Natural killer cell (primary cell): ENCODE measurements around the gene MVB12B. TPM values are rescaled to one million over a fixed set of nuclear protein-coding genes. Genes with fewer than 3 reads are reported as not detected.

Experiments used
- ATAC-seq, 3 donors: fragments of 150-1000 bp in 2 of 3; fragments of 200-7000 bp in 1 of 3; cut with Tn5 transposase; 1 replicate in 1 of 3; 2 replicates in 2 of 3; pipeline ENCODE4 v1.10.0; 2021; ENCODE audit warnings: mild to moderate bottlenecking in 2 of 3, moderate library complexity in 2 of 3
- DNase-seq, 2 donors: peaks; one replicate each; pipeline versions ENCODE4 v3.0.0 to v3.0.0-alpha.2; 2013 to 2021; ENCODE audit warnings: mixed read lengths in 1 of 2
- H3K27ac ChIP-seq: one replicate; pipeline ENCODE4 v1.5.1; 2013; ENCODE audit warnings: mild to moderate bottlenecking, low read length
- H3K27me3 ChIP-seq: one replicate; pipeline ENCODE4 v1.6.1; 2013; ENCODE audit warnings: low read length; ENCODE audit not compliant: control insufficient read depth, insufficient read depth
- H3K36me3 ChIP-seq: one replicate; pipeline ENCODE4 v1.6.1; 2013; ENCODE audit warnings: low read length; ENCODE audit not compliant: control insufficient read depth, insufficient read depth
- H3K4me1 ChIP-seq: one replicate; pipeline ENCODE4 v1.6.1; 2013; ENCODE audit warnings: low read length; ENCODE audit not compliant: control insufficient read depth, insufficient read depth
- H3K4me3 ChIP-seq: one replicate; pipeline ENCODE4 v1.5.1; 2013; ENCODE audit warnings: low read length
- H3K9me3 ChIP-seq: one replicate; pipeline ENCODE4 v1.6.1; 2013; ENCODE audit warnings: low read length; ENCODE audit not compliant: control insufficient read depth, insufficient read depth
- H3K27ac Mint-ChIP-seq, 2 donors: one replicate each; pipeline ENCODE4 v1.8.0; 2022; ENCODE audit warnings: mild to moderate bottlenecking in 2 of 2, mixed read lengths in 2 of 2, moderate library complexity in 1 of 2
- H3K27me3 Mint-ChIP-seq, 2 donors: one replicate each; pipeline ENCODE4 v1.8.0; 2022; ENCODE audit warnings: low read depth in 2 of 2, mixed read lengths in 2 of 2
- H3K36me3 Mint-ChIP-seq: one replicate; pipeline ENCODE4 v1.8.0; 2022; ENCODE audit warnings: mixed read lengths
- H3K4me1 Mint-ChIP-seq, 2 donors: one replicate each; pipeline ENCODE4 v1.8.0; 2022; ENCODE audit warnings: mixed read lengths in 2 of 2
- H3K4me3 Mint-ChIP-seq: one replicate; pipeline ENCODE4 v1.8.0; 2022; ENCODE audit warnings: mild to moderate bottlenecking, moderate library complexity, mixed read lengths
- H3K9me3 Mint-ChIP-seq, 2 donors: one replicate each; pipeline ENCODE4 v1.8.0; 2022; ENCODE audit warnings: mixed read lengths in 2 of 2
- CTCF ChIP-seq: fragments of 200-600 bp; IDR thresholded peaks from one replicate; pipeline ENCODE4 v1.8.0; 2022; ENCODE audit warnings: antibody characterized with exemption
- WGBS: methylation state at CpG from one replicate; pipeline ENCODE4 v1.1.7; 2013; ENCODE audit warnings: missing lambda C conversion rate; ENCODE audit not compliant: insufficient coverage; 5-methylcytosine and 5-hydroxymethylcytosine counted together
- intact Hi-C: fragments of 100-400 bp; cut with micrococcal nuclease; formaldehyde crosslinking; loops from one replicate; pipeline ENCODE4 v1.14.2; 2022
- total RNA-seq, 4 donors: library from RNA; stranded (reverse); fragments of 120-200 nt in 1 of 4; gene quantifications; one replicate each; pipeline versions ENCODE4 v1.2.3 to v1.2.4, GENCODE V29; 2013 to 2022

MVB12B gene
- total RNA-seq, 3 donors from 2014 or later (not counting 1 experiment from before 2014, with no cell fraction given) = 2.0 to 13.0 (median 7.8) TPM

- H3K27me3 Mint-ChIP-seq = peaks cover 0 to 4% of the 10 kb centered on the region in 2 donors
- Histone ChIP-seq H3K9me3 (no peaks in the 10 kb centered on the region), H3K27ac (no peak overlapping the region), H3K27me3 (no peaks in the 10 kb centered on the region), H3K36me3 (no peaks in the 10 kb centered on the region), H3K4me1 (peaks cover 16% of the 10 kb centered on the region), H3K4me3 (no peak overlapping the region)
- ATAC-seq (no peak), DNase-seq (no peak)
- TF ChIP-seq CTCF = no peak
- no peak overlapping the region for H3K4me3 Mint-ChIP-seq
- H3K4me1 Mint-ChIP-seq = peaks cover 22 to 34% of the 10 kb centered on the region in 2 donors
- WGBS = 85% methylated on average over 4 of the region's 4 CpGs
- H3K36me3 Mint-ChIP-seq = no peaks in the 10 kb centered on the region
- H3K9me3 Mint-ChIP-seq = no peaks in the 10 kb centered on the region
- intact Hi-C loops = no loop called here
- no peak overlapping the region for H3K27ac Mint-ChIP-seq
Measured at GRCh38 chr9:126454215-126454614, 127.6 kb downstream of the MVB12B start.

- TF ChIP-seq CTCF = no peak
- Mint-ChIP-seq H3K27me3 (peaks cover 0 to 4% of the 10 kb centered on the region in 2 donors), H3K9me3 (no peaks in the 10 kb centered on the region), H3K27ac (no peak overlapping the region), H3K36me3 (no peaks in the 10 kb centered on the region), H3K4me3 (no peak overlapping the region), H3K4me1 (peaks cover 21 to 28% of the 10 kb centered on the region in 2 donors)
- H3K4me1 ChIP-seq = peaks cover 12% of the 10 kb centered on the region
- ATAC-seq = no peak
- no peak overlapping the region for H3K27ac ChIP-seq
- H3K36me3 ChIP-seq = no peaks in the 10 kb centered on the region
- no peak for DNase-seq
- H3K9me3 ChIP-seq = no peaks in the 10 kb centered on the region
- intact Hi-C loops = no loop called here
- 98% methylated on average over 7 of the region's 9 CpGs for WGBS
- H3K4me3 ChIP-seq = no peak overlapping the region
- no peaks in the 10 kb centered on the region for H3K27me3 ChIP-seq
Measured at GRCh38 chr9:126454795-126455194, 128.2 kb downstream of the MVB12B start.

GRCh38 chr9:126456441-126457174 lies 130.0 kb downstream of the MVB12B start:
- Mint-ChIP-seq H3K27ac (no peak overlapping the region), H3K36me3 (no peaks in the 10 kb centered on the region), H3K9me3 (no peaks in the 10 kb centered on the region), H3K4me3 (no peak overlapping the region), H3K27me3 (peaks cover 0 to 2% of the 10 kb centered on the region in 2 donors), H3K4me1 (peaks cover 16 to 23% of the 10 kb centered on the region in 2 donors)
- no peaks in the 10 kb centered on the region for H3K36me3 ChIP-seq
- no peaks in the 10 kb centered on the region for H3K27me3 ChIP-seq
- ATAC-seq (no peak), DNase-seq (no peak)
- TF ChIP-seq CTCF = no peak
- no peaks in the 10 kb centered on the region for H3K9me3 ChIP-seq
- intact Hi-C loops = no loop called here
- no peak overlapping the region for H3K4me3 ChIP-seq
- peaks cover 12% of the 10 kb centered on the region for H3K4me1 ChIP-seq
- 94% methylated on average over 16 of the region's 16 CpGs for WGBS
- H3K27ac ChIP-seq = no peak overlapping the region

- Mint-ChIP-seq H3K4me3 (no peak overlapping the region), H3K27ac (no peak overlapping the region)
- H3K27me3 ChIP-seq = no peaks in the 10 kb centered on the region
Measured at GRCh38 chr9:126457175-126457547, 130.5 kb downstream of the MVB12B start.

More at GRCh38 chr9:126457175-126457547, 130.5 kb downstream of the MVB12B start:
- H3K36me3 ChIP-seq = no peaks in the 10 kb centered on the region
- no peak overlapping the region for H3K27ac ChIP-seq
- H3K4me1 ChIP-seq = peaks cover 12% of the 10 kb centered on the region
- intact Hi-C loops = no loop called here
- no peak for ATAC-seq
- DNase-seq = no peak
- no peak for TF ChIP-seq CTCF
- Mint-ChIP-seq H3K27me3 (no peaks in the 10 kb centered on the region), H3K9me3 (no peaks in the 10 kb centered on the region), H3K4me1 (peaks cover 15 to 22% of the 10 kb centered on the region in 2 donors), H3K36me3 (no peaks in the 10 kb centered on the region)
- WGBS = 93% methylated on average over 5 of the region's 5 CpGs
- H3K9me3 ChIP-seq = no peaks in the 10 kb centered on the region
- H3K4me3 ChIP-seq = no peak overlapping the region
